Measurements from ENCODE around the gene SLC39A6.
"Not testable (repeated sequence)": the region's sequence is repeated elsewhere in the genome, so short reads cannot be mapped to it uniquely, and the experiment has no call there.

SLC39A6 gene

DNA sequence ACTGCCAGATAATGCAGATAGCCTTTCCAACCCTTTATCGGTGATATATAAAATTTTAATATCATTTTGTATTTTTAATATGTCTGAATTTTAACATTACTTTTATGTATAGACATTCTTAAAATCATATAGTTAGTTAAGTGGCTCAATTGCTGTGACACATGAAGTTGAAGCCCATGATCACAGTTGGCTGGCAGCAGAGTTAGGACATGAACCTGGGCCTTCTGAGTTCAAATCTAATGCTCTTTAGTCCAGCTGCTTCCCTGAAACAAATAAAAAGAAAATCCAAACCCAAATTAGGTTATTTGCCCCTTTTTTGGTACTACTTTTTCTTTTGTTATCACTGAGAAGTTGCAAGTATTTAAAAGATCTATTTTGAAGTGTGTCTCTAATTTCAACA is 6.1 kb upstream of the SLC39A6 start:
- no peak for FAIRE-seq

- FAIRE-seq, result no peak
Measured at GRCh38 chr18:36132756-36133155, 3.6 kb upstream of the SLC39A6 start.

DNA sequence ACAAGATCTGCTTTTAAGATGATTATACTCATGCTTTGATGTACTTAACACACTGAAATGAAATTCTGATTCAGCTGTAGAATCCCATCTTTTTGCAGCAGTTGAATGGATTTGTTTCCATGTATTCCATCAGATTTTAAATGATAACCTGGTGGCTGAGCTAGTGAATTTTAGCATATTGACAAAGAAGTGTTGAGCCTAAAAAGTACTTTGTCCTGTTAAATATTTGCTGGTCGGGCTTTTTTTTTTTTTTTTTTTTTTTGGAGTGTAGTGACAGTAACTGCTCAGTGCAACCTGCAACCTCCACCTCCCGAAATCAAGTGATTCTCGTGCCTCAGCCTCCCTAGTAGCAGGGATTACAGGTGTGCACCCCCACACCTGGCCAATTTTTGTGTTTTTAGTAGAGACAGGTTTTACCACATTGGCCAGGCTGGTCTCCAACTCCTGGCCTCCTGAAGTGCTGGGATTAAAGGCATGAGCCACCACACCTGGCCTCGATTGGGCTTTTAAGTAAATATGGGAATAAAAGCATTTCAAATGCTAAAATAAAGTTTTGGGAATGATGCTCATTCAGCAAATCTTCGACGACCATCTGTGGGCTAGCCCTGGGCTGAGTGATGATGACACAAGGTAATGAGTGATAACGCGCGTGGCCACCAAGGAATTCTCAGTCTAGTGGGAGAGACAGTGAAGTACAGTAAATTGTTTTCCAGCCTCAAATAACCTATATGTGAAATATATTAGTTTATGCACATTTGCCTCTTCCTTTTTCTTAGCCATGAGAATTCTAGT is 2.7 kb upstream of the SLC39A6 start:
- no peak for FAIRE-seq

GRCh38 chr18:36130883-36131653 is 1.9 kb upstream of the SLC39A6 start:
- FAIRE-seq, result no peak

GRCh38 chr18:36130039-36130831 is 1.1 kb upstream of the SLC39A6 start:
- FAIRE-seq, result no peak

- no peak for FAIRE-seq
Measured at GRCh38 chr18:36128907-36129299, 237 bp downstream of the SLC39A6 start.

DNA sequence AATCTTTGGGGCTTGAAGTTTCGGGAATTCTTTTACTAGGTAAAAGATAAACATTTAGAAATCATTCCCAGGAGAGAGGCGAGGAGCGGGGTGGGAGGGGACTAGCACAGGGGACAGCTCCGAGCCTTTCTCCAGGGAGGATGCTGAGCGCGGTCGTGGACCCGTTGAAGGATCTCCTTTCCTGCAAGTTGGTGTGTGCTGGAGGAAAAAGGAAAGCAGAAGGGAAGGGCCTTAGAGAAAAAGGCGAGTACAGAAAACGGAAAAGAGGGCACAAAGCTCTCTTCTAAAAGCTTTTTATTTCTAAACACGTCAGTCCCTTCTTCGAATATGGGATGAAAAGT is 640 bp downstream of the SLC39A6 start:
- no peak for FAIRE-seq

DNA sequence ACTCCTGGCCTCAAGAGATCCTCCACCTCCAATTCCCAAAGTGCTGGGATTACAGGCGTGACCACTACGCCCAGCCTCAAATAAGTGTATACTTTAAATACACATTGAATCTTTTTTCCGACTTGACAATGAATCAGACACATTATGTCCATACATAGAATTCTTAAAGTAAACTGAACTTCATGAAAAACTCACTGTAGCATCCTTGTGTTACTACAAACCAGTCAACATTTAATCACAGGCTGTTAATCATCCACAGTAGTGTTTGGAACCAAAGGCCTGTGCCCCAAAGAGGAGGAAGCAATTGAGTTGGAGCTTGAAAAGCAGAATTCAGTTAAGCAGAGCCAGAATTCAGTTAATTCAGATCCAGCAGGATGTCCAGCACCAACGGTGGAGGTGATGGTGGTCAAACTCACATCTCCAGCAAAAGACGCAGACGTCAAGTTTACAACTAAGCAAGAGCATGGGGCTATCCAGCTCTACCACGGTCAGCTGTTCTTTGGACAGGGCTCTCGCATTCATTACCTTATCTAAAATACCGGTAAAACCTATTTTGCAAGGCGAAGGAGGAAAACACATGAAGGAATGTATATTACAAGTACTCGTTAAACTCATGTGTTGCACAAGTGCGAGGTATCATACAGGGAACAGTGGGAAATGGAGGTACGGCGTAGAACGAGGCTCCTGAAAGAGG is 1.2 kb downstream of the SLC39A6 start:
- FAIRE-seq, result no peak

- no peak for FAIRE-seq
Measured at GRCh38 chr18:36126668-36127067, 2.5 kb downstream of the SLC39A6 start.

DNA sequence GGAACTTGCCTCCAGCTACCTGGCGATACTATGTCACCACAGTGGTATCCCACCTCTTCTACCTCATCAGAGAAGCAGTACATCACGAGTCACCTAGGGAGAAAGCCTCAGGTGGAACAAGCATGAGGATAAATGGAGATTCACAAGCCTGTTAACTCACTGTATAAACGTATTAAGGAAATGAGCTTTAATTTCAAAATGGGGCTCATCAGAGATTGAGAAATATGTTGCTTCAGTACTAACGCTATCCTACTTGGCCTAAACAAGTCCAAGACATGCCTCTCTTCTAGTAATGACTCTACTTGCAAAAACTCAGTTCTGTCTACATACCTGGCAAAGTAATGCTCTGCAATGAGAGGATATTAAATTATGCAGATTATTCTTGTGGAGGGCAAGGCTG is 4.3 kb downstream of the SLC39A6 start:
- FAIRE-seq, result no peak

DNA sequence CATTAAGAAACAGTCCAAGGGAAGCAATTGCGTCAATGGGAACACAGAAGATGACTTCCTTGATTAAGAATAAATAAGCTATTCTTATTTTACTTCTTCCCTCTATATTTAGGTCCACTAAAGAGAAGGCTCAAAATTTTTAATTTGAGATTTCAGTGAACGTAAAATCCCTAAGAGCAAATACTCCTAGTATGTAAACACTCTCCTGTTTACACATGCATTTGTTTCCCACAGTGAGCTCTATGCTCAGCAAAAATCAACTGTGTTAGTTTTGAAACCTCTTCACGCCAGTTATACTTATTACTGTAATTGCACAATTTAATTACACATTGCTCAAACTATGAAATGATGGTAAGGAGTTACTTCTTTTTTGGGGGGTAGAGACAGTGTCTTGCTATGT is 8.8 kb downstream of the SLC39A6 start:
- no peak for FAIRE-seq

- not testable (repeated sequence) for FAIRE-seq
Measured at GRCh38 chr18:36116771-36117170, 12.4 kb downstream of the SLC39A6 start.

- no peak for FAIRE-seq
Measured at GRCh38 chr18:36114738-36115137, 14.4 kb downstream of the SLC39A6 start.

DNA sequence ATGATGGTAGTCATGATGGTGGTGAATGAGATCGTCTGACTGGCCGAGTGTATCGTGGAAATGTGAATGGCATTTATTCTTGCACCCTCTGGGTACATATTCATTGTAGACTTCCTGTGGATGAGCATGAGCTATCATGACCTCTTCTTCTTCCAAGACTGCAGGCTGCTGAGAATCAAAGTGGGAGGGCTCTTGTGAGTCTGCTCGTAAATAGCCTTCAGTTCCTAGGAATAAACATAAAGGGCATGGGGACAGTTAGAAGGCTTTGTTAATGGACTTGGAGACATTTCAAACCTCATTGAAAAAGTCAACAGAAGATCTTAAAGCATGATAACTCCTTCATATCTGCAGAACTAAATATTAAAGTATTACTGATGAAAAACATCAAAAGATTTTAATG is 14.9 kb downstream of the SLC39A6 start:
- no peak for FAIRE-seq

DNA sequence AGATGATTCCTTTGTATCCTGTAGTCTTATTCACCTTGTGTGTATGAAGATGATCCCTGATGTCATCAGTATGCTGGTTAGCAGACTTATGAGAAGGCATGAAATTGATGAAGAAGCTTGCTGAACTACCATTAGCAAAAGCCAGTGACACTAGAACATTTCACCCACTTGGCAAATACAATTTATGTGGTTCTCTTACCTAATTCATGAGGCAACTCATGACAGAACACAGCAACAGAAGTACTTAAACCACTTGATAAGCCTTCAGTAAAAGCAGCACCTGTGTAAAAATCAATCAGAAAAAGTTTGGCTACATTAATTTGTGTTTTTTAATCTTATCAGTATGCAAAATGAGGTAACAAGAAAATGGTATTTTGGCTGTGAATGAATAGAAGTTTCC is 16.8 kb downstream of the SLC39A6 start:
- FAIRE-seq, result no peak

DNA sequence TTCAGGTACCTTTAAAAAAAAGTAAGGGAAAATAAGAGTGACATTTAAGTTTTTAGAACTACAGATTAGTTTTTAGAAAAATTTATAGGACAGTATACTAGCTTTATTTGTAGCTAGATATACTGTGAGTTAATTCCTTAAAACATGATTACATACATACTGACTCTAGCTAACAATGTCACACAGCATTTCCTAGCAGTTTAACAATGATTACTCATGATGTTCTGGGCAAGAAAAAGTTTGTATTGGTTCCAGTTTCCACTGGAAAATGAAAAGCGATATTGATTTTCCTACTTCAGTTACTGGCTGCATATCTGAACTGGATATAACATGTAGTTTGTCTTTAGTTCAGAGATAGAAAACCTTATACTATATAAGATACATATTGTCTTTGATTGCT is 19.4 kb downstream of the SLC39A6 start:
- no peak for FAIRE-seq

DNA sequence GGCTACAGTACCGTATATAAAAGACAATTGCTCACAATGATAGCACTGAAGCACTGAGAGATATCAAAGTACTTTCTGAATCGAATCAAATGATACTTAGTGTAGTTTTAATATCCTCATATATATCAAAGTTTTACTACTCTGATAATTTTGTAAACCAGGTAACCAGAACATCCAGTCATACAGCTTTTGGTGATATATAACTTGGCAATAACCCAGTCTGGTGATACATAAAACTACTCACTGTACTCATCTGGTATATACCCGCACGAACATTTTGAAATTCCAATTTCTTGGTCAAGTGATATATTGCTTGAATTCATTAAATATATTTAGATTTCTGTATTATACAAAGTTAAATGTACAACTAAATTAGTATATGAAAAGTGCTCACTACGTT is 20.5 kb downstream of the SLC39A6 start:
- no peak for FAIRE-seq

DNA sequence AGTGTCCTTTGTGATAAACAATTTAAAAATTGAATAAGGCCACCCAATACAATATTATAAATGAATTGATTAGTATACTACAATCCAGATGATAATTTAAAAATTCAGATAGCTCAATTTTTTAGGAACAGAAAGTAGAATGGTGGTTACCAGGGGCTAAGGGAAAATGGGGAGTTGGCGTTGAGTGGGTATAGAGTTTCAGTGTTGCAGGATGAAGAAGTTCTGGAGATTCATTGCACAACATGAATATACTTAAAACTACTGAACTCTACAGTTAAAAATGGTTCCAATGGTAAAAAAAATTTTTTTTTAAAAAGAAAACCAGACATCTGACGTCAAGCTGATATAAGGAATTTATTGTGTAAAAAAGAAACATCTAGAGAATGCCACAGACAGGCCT is 20.9 kb downstream of the SLC39A6 start:
- FAIRE-seq, result no peak

- FAIRE-seq, result no peak
Measured at GRCh38 chr18:36107477-36107876, 21.7 kb downstream of the SLC39A6 start.

GRCh38 chr18:36104749-36105148 is 24.4 kb downstream of the SLC39A6 start:
- no peak for FAIRE-seq

- FAIRE-seq, result no peak
Measured at GRCh38 chr18:36101943-36102342, 27.2 kb downstream of the SLC39A6 start.

DNA sequence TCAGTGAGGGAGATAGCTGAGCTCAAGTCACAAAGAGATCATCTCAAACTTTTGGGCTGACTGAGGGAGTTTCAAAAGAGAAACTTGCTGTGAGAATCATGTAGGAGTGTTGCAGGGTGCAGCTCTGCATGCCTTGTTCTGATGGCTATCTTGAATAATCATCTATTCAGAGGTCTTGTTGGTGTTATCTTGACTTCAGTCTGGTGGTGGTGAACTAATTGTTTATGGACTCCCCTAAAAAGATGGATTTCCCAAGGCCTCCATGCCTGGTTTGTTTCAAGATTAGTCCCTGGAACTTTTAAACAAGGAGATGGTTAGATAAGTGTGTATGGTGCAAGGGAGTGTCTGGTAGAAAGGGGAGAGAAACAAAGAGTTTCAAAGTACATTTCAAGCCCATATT is 29.8 kb downstream of the SLC39A6 start:
- FAIRE-seq, result no peak

GRCh38 chr18:36096955-36097354 is 32.2 kb downstream of the SLC39A6 start:
- FAIRE-seq, result no peak

All from TTC549 (cell line).